Stimulated activated CD4-positive, alpha-beta T cell treated with anti-CD3 and anti-CD28 coated beads, TNF-alpha, amount 100 ng/mL, for 24 hours (primary cell): ENCODE data around the gene NRP1.

ENCODE experiments used
- DNase-seq, 3 experiments: peaks; one replicate each; pipeline ENCODE4 v3.0.0-alpha.2; 2020; ENCODE audit warnings: low read depth in 3 of 3

NRP1 gene

GRCh38 chr10:33186150-33186549, 148.3 kb downstream of the NRP1 start:
- DNase-seq = no peak

DNA sequence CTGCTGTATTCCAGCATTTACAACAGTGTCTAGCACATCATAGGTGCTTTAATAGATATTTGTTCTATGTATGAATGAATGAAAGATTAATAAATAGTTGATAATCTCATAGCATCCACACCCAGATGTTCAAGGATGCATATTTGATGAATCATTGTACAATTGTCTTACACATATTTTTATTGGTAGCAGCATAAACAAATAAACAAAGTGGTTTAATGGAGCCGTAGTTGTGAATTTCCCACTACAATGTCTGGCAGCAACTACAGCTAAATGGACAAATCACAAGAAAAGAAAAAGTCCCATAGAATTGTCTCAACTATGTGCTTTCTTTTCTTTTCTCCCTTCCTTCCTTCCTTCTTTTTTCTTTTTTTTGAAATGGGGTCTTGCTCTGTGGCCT, 150.8 kb downstream of the NRP1 start:
- no peak for DNase-seq

DNA sequence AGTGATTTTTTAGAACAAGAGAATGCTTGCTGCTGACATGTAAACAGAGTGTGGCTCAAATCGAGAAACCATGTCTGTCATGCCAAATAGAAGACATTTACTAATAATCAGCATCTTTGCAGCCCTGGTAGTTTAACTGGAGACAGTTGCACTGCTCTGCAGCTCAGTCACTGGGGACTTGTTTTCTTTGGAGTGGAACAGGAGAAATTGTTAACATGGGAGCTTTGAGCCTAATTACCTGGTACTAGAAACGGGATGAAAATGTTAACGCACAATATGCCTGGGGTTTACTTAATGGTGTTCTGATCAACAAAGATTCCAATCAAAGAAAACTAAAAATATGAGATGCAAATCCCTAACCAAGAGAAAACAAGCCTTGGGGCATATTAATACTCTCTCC, 153.5 kb downstream of the NRP1 start:
- no peak for DNase-seq

DNA sequence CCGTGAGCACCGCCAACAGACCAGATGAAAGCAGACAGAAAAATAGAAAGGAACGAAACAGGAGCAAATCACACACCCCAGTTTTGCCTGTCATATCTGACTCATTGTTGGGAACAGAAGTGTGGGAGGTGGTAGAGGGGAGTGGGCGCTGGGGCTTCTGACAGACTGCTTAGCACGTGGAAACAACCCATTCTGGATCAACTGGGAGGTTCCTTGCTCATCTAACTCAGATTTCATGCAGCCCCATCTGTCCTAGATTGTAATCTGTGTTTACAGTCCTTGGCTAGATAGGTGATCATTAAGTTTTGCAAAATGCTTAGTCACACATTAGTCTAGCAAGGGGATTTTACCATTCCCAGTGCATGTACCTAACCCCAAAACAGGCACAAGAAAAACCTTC, 154.1 kb downstream of the NRP1 start:
- peak in 1 of 3 experiments; percentile 18 for DNase-seq

- DNase-seq = no peak
These were observed 155.4 kb downstream of the NRP1 start for GRCh38 chr10:33179067-33179466.

DNA sequence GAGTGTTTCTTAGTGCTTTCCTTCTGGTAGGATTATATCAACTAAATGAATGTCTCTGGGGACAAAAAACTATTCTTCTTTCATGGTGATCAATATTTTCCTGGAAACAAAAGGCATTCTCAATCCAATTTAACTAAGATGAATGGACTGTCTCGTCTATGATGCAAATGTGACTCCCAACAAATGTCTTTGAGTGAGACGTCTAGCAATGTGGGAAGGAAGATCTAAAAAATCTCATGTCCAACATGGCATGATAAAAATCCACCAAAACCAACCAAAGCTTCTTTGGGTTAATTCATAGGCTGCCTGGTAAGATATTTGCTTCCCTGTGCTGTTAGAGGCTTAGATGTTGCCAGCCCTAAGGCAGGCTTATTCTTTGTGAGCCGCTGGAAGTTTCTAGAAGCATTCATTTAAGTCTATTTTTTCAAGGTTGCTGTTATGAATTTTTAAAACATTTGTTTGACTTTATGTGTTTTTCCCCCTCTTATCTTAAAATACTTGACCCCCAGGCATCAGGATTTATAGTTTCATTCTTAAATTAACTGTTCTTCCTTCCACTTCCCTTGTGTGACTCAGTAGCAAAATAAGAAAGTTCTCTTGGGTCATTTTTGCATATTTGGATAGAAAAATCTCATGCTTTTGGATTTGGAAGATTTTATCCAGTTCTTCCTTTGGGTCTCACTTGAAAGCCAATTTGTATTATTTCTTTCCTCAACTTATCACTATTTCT, 156.3 kb downstream of the NRP1 start:
- no peak for DNase-seq

- DNase-seq = no peak
These were observed 157.8 kb downstream of the NRP1 start for GRCh38 chr10:33176688-33177087.

- DNase-seq = no peak
These were observed 159.6 kb downstream of the NRP1 start for GRCh38 chr10:33174674-33175434.

DNA sequence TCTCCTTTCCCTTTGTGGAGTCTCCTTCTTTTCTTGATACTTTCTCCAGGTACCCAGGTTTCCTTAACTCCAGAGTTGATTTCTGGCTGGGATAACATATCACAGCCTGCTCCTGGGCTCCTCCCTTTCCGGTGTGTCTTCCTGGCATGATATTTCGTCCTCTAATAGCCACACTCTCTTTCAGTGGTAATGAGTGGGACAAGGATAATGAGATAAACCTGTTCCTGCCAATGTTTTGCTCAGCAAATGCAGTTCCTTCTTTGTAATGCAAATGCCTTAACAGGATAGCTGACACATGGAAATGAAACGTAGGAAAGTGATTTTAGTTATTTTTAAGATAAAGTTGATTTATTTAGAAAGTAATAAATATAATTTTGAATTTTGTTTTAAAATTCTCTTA, 168.6 kb downstream of the NRP1 start:
- no peak for DNase-seq

- DNase-seq = no peak
These were observed 170.3 kb downstream of the NRP1 start for GRCh38 chr10:33164060-33164709.

DNA sequence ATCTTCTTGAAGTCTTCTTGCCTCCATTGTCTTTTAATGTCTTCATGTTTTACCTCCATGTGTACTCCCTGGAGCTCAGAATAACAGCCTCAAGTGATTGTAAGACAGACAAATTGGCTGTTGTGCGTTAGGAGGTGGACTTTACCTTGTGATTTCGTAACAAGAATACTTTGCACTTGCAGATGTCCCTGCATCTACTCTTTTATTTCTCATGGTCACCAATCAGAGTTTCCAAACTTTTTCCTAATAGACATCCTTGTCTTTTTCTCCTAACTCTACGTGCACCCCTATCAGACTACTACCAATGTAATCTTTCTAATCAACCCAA, 172.3 kb downstream of the NRP1 start:
- no peak for DNase-seq

GRCh38 chr10:33161550-33162247, 172.8 kb downstream of the NRP1 start:
- no peak for DNase-seq

DNA sequence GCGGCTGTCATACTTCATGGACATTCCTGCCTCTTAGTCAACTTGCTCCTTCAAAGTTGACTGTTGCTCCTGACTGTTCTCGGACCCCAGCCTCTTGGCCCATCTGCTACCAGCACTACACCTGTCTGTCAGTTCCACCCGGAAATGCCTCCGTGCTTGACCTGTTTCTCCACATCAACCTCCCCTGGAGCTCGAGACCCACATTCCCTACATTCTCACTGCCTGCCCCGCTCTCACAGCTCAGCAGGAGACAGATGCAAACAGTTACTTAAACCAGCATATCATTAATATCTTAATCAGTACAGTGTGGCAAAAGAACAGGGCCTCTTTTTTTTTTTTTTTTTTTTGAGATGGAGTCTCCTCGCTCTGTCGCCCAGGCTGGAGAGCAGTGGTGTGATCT, 174.3 kb downstream of the NRP1 start:
- no peak for DNase-seq

- no peak for DNase-seq
These were observed 177.4 kb downstream of the NRP1 start for GRCh38 chr10:33157103-33157502.

GRCh38 chr10:33155720-33156638, 178.5 kb downstream of the NRP1 start:
- no peak for DNase-seq

DNA sequence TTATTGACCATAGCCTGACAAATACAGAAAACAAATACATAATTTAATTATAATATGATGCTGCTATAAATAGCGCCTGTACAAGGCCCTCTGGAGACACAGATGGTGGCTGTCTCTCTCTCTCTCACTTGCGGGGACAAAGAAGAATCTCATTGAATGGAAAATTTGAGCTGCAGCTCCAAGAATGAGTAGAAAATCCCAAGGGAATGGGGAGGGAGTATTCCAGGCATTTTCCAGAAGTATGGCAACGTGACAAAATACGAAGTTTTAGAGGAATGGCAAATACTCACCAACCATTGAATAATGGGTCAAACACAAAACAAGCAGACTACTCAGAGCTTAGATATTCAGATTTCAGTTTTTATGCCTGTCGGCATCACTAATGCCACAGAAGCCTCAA, 179.9 kb downstream of the NRP1 start:
- DNase-seq = no peak

- no peak for DNase-seq
These were observed 180.5 kb downstream of the NRP1 start for GRCh38 chr10:33153968-33154327.

DNA sequence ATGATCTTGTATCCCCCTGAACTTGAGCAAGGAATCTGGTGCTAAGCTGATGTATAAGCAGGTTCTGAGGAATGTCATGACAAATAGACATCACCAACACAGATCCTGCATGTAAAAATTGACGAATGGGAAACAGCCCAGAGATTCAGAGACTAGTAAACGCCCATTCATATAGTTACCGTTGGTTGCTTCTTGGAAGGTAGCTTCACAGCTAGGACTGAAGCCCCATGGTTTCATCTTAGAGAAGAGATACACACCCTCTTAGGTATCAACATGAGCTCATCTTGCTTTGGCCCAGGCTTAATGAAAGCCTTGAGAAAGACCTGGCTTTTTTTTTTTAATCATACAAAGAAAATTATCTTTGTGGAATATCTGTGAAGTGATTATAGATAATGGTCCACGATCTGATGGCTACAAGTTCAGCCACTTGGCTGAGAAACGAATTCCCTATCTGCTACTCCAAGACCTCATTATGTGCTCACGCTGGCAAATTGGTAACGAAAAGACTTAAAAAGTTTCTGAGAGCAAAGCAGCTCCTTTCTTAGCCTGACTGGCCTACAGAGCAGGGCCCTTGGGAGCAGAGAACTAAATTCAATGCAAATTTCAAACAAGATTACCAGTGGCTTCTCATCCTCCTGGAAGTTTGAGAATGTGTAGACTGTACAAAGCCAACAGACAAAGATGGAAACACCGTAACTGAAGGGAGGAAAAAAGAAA, 181.1 kb downstream of the NRP1 start:
- no peak for DNase-seq

DNA sequence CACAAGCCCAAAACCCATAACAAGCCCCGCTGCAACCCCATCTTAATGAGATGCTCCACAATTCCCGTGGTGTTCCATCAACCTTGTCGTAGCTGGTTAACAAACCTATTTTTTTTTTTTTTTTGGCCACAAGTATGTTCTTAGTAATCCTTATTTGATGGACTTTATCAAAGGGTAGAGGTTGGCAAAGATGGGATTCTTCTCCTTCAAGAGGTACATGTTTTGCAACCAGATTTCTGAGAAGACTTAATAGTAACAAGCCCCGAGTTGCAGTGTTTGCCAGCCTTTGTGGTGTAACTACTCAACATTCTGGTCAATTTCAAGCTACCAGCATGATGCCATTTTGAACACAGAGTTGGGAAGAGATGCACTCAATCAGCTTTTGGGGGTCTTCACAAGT, 181.7 kb downstream of the NRP1 start:
- no peak for DNase-seq

GRCh38 chr10:33152146-33152545, 182.3 kb downstream of the NRP1 start:
- no peak for DNase-seq

DNA sequence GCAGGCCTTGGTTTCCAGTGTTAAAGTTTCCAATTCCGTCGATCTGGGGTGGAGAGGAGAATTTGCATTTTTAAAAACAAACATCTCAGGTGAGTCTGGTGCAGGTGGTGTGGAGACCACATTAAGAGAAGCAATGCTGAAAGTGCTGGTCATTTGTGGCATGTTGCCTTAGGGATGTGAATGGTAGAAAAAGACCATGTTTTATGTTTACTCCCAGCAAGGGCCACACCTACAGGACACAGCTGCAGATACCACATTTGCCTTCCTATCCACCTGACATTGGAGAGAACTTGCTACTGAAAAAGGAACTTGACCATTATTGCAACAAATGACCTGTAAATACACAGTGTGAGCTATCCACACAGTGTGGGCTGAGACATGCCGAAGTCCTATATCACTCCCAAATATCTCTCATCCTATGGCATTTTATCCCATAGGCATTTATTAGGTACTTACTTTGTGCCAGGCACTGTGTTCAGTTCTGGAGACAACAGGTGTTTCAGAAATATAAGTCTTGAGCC, 183.1 kb downstream of the NRP1 start:
- DNase-seq = no peak
